Ramos (cell line): ENCODE results near the gene KATNB1.

Experiments used
- in situ Hi-C: fragments of 300-500 bp; cut with MboI; formaldehyde crosslinking; loops from one replicate; pipeline ENCODE4 v1.14.3; 2022; ENCODE audit warnings: low sequenced_read_pairs; ENCODE audit not compliant: unreplicated experiment

KATNB1 gene

GRCh38 chr16:57735755-57736418 lies at the start of gene KATNB1:
TSS of gene KATNB1 (plus strand) at chr16:57735770. CDS start at chr16:57737244, 1,474 bp downstream.
- in situ Hi-C loops: no loop called here

- in situ Hi-C loops: no loop called here
These were observed 49.0 kb upstream of the KATNB1 start for GRCh38 chr16:57686577-57686976.

- in situ Hi-C loops: no loop called here
These were observed 48.1 kb upstream of the KATNB1 start for GRCh38 chr16:57687363-57687929.

GRCh38 chr16:57688487-57688986 lies 47.0 kb upstream of the KATNB1 start:
- in situ Hi-C loops: no loop called here

GRCh38 chr16:57688987-57689761 lies 46.4 kb upstream of the KATNB1 start:
- in situ Hi-C loops: no loop called here

- in situ Hi-C loops: no loop called here
These were observed 45.6 kb upstream of the KATNB1 start for GRCh38 chr16:57689762-57690558.

- in situ Hi-C loops: no loop called here
These were observed 44.6 kb upstream of the KATNB1 start for GRCh38 chr16:57690782-57691471.

GRCh38 chr16:57692636-57693035 lies 42.9 kb upstream of the KATNB1 start:
- in situ Hi-C loops: no loop called here

- in situ Hi-C loops: no loop called here
These were observed 42.0 kb upstream of the KATNB1 start for GRCh38 chr16:57693550-57693949.

- in situ Hi-C loops: no loop called here
These were observed 41.3 kb upstream of the KATNB1 start for GRCh38 chr16:57694231-57694724.

GRCh38 chr16:57694725-57695679 lies 40.6 kb upstream of the KATNB1 start, which contains the start of gene DRC7:
TSS of gene DRC7 (plus strand) at chr16:57694806. CDS start at chr16:57697950, 3,144 bp downstream.
- in situ Hi-C loops: no loop called here

- in situ Hi-C loops: no loop called here
These were observed 39.9 kb upstream of the KATNB1 start for GRCh38 chr16:57695680-57696069.

GRCh38 chr16:57696240-57696639 lies 39.3 kb upstream of the KATNB1 start:
- in situ Hi-C loops: no loop called here

GRCh38 chr16:57697896-57698537 lies 37.6 kb upstream of the KATNB1 start:
- in situ Hi-C loops: no loop called here

- in situ Hi-C loops: no loop called here
These were observed 36.7 kb upstream of the KATNB1 start for GRCh38 chr16:57698812-57699405.

- in situ Hi-C loops: no loop called here
These were observed 36.1 kb upstream of the KATNB1 start for GRCh38 chr16:57699481-57699880.

- in situ Hi-C loops: no loop called here
These were observed 35.7 kb upstream of the KATNB1 start for GRCh38 chr16:57699899-57700298.
